ENCODE measurements around the gene SMYD3.

DNA sequence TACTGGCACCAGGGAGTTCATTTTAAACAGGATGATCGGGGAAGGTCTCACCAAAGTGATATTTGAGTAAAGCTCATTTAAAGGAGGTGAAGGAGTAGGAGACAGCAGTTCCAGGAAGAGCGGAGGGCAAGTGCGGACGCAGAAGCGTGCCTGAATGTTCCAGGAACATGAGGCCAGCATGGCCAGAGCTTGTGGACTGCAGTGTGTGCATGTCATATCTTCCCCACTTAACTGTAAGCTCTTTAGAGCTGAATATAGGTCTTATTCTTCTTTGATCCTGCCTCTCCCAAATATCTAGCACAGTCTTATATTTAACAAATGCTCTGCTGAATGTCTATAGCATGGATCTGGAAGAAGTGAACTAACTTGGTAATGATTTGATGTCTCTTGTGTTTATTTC lies 639.3 kb downstream of the SMYD3 start:
- TF ChIP-seq, protein P1, sequence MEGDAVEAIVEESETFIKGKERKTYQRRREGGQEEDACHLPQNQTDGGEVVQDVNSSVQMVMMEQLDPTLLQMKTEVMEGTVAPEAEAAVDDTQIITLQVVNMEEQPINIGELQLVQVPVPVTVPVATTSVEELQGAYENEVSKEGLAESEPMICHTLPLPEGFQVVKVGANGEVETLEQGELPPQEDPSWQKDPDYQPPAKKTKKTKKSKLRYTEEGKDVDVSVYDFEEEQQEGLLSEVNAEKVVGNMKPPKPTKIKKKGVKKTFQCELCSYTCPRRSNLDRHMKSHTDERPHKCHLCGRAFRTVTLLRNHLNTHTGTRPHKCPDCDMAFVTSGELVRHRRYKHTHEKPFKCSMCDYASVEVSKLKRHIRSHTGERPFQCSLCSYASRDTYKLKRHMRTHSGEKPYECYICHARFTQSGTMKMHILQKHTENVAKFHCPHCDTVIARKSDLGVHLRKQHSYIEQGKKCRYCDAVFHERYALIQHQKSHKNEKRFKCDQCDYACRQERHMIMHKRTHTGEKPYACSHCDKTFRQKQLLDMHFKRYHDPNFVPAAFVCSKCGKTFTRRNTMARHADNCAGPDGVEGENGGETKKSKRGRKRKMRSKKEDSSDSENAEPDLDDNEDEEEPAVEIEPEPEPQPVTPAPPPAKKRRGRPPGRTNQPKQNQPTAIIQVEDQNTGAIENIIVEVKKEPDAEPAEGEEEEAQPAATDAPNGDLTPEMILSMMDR (IDR thresholded peaks at IDR 0.05): no peak
- no peak for TF ChIP-seq EZH2 (IDR thresholded peaks at IDR 0.05; ENCODE audit: borderline replicate concordance, insufficient read depth, low read depth, low read length, poor library complexity, severe bottlenecking)
